ENCODE results near the gene KRTAP4-2.
"Not testable (repeated sequence)": the region's sequence is repeated elsewhere in the genome, so short reads cannot be mapped to it uniquely, and the experiment has no call there.

Gene KRTAP4-2

GRCh38 chr17:41177727-41178271 lies at the start of gene KRTAP4-2:
Gene KRTAP4-2, minus strand, starts transcription at chr17:41178221. Its CDS starts 57 bp downstream, at chr17:41178164.
- in situ Hi-C loops (cut with MboI; ENCODE audit: low sequenced_read_pairs), result no loop called here

GRCh38 chr17:41226598-41227095 lies 48.6 kb upstream of the KRTAP4-2 start, which contains the start of gene KRTAP9-2:
Gene KRTAP9-2, plus strand, starts transcription at chr17:41226648. Its CDS starts 7 bp downstream, at chr17:41226655.
- in situ Hi-C loops (cut with MboI; ENCODE audit: low sequenced_read_pairs), result not testable (repeated sequence)

- in situ Hi-C loops (cut with MboI; ENCODE audit: low sequenced_read_pairs), result no loop called here
These were observed 48.0 kb upstream of the KRTAP4-2 start for GRCh38 chr17:41226051-41226450.

GRCh38 chr17:41223821-41224220 lies 45.8 kb upstream of the KRTAP4-2 start:
- in situ Hi-C loops (cut with MboI; ENCODE audit: low sequenced_read_pairs), result no loop called here

GRCh38 chr17:41215681-41216080 lies 37.7 kb upstream of the KRTAP4-2 start:
- in situ Hi-C loops (cut with MboI; ENCODE audit: low sequenced_read_pairs), result no loop called here

- in situ Hi-C loops (cut with MboI; ENCODE audit: low sequenced_read_pairs), result no loop called here
These were observed 34.6 kb upstream of the KRTAP4-2 start for GRCh38 chr17:41212524-41213169.

GRCh38 chr17:41211845-41212466 lies 33.9 kb upstream of the KRTAP4-2 start:
- in situ Hi-C loops (cut with MboI; ENCODE audit: low sequenced_read_pairs), result no loop called here

- in situ Hi-C loops (cut with MboI; ENCODE audit: low sequenced_read_pairs), result no loop called here
These were observed 21.5 kb upstream of the KRTAP4-2 start for GRCh38 chr17:41199421-41200078.

GRCh38 chr17:41196068-41196467 lies 18.0 kb upstream of the KRTAP4-2 start:
- in situ Hi-C loops (cut with MboI; ENCODE audit: low sequenced_read_pairs), result no loop called here

GRCh38 chr17:41190328-41190727 lies 12.3 kb upstream of the KRTAP4-2 start:
- in situ Hi-C loops (cut with MboI; ENCODE audit: low sequenced_read_pairs), result no loop called here

GRCh38 chr17:41189837-41190318 lies 11.9 kb upstream of the KRTAP4-2 start, which contains the start of gene KRTAP9-1:
Gene KRTAP9-1, plus strand, starts transcription at chr17:41189887. Its CDS starts 0 bp downstream, at chr17:41189887.
- in situ Hi-C loops (cut with MboI; ENCODE audit: low sequenced_read_pairs), result not testable (repeated sequence)

- in situ Hi-C loops (cut with MboI; ENCODE audit: low sequenced_read_pairs), result no loop called here
These were observed 8.9 kb upstream of the KRTAP4-2 start for GRCh38 chr17:41186872-41187271.

- in situ Hi-C loops (cut with MboI; ENCODE audit: low sequenced_read_pairs), result no loop called here
These were observed 7.0 kb upstream of the KRTAP4-2 start for GRCh38 chr17:41185001-41185400.

- in situ Hi-C loops (cut with MboI; ENCODE audit: low sequenced_read_pairs), result no loop called here
These were observed 6.5 kb upstream of the KRTAP4-2 start, which contains the start of gene KRTAP4-1 for GRCh38 chr17:41184480-41184961. Gene KRTAP4-1, minus strand, starts transcription at chr17:41184911. Its CDS starts 57 bp downstream, at chr17:41184854.

GRCh38 chr17:41178843-41179616 lies 1.0 kb upstream of the KRTAP4-2 start:
- in situ Hi-C loops (cut with MboI; ENCODE audit: low sequenced_read_pairs), result no loop called here

GRCh38 chr17:41178341-41178740 lies 320 bp upstream of the KRTAP4-2 start:
- in situ Hi-C loops (cut with MboI; ENCODE audit: low sequenced_read_pairs), result no loop called here

GRCh38 chr17:41176744-41177387 lies 1.2 kb downstream of the KRTAP4-2 start:
- in situ Hi-C loops (cut with MboI; ENCODE audit: low sequenced_read_pairs), result no loop called here

- in situ Hi-C loops (cut with MboI; ENCODE audit: low sequenced_read_pairs), result no loop called here
These were observed 6.1 kb downstream of the KRTAP4-2 start for GRCh38 chr17:41171886-41172285.

- in situ Hi-C loops (cut with MboI; ENCODE audit: low sequenced_read_pairs), result no loop called here
These were observed 9.9 kb downstream of the KRTAP4-2 start, which contains the start of gene KRTAP4-3 for GRCh38 chr17:41168121-41168520. Gene KRTAP4-3, minus strand, starts transcription at chr17:41168221. Its CDS starts 49 bp downstream, at chr17:41168172.

All from HL-60/S4 treated with phorbol 12-myristate 13-acetate at 8.2 ng/mL for 4 days and 3 days (cell line).